ENCODE measurements around the gene ARID3C. TPM values are rescaled to one million over a fixed set of nuclear protein-coding genes. Genes with fewer than 3 reads are reported as not detected.

Gene ARID3C
- total and polyA plus RNA-seq, 8 donors = not detected

DNA sequence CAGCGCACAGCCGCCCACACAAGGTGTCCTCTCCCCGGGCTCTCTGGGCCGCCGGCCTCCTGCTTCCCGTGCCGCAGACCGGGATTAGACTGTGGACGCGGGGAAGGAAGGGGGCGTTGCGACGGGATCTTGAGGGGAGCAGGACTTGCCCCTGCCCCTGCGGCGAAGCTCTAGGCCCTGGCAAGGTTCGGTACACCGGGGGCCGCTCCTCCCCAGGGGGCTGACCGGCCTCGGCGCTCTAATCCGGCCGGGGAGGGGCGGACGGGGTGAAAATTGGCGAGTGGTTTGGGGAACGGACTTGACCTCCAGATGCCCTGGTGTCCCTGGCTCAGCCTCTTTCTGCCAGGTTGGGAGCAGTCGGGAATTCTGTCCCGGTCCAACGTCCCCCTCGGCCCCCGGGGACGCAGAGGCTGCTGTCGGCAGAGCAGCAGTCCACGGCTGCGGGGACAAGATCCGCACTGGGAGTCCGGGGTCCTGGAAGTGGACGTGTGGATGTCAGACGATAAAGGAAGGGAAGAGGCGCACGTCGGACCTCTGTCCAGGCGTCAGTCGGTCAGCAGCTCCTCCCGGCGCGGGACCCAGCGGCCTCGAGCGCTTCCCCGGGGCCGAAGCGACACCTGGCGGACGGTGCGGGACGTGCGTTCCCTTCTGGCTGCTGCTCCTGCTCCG, 37.5 kb downstream of the ARID3C start:
- Histone ChIP-seq H3K27ac (peak overlapping the region in 2 of 5 donors; percentile 41 to 50), H3K27me3 (peaks cover 3 to 90% (median 74%) of the 10 kb centered on the region in 3 donors), H3K9me3 (no peaks in the 10 kb centered on the region), H3K4me3 (peak overlapping the region; percentile 24 to 66 (median 48)), H3K4me1 (peaks cover 38 to 54% (median 47%) of the 10 kb centered on the region in 4 donors), H3K36me3 (no peaks in the 10 kb centered on the region)
- TF ChIP-seq EP300 (IDR thresholded peaks at IDR 0.05) = no peak
- TF ChIP-seq POLR2A (IDR thresholded peaks at IDR 0.05) = no peak
- peak in 1 of 3 donors; percentile 13 for TF ChIP-seq POLR2AphosphoS5 (IDR thresholded peaks at IDR 0.05)
- TF ChIP-seq CTCF (IDR thresholded peaks at IDR 0.05) = peak in 5 of 7 experiments; percentile 82 to 93 (median 92)
- DNase-seq = peak; percentile 89 to 94
- intact Hi-C loops (cut with DNase I; ENCODE audit: low total_unique reads) = loop anchor here (5.0 kb wide), 1 partner anchor 39 kb away; no protein-coding TSS in a partner anchor
- WGBS, 5 donors = 3 to 10% (median 5%) methylated on average over 51 to 60 of the region's 60 CpGs

DNA sequence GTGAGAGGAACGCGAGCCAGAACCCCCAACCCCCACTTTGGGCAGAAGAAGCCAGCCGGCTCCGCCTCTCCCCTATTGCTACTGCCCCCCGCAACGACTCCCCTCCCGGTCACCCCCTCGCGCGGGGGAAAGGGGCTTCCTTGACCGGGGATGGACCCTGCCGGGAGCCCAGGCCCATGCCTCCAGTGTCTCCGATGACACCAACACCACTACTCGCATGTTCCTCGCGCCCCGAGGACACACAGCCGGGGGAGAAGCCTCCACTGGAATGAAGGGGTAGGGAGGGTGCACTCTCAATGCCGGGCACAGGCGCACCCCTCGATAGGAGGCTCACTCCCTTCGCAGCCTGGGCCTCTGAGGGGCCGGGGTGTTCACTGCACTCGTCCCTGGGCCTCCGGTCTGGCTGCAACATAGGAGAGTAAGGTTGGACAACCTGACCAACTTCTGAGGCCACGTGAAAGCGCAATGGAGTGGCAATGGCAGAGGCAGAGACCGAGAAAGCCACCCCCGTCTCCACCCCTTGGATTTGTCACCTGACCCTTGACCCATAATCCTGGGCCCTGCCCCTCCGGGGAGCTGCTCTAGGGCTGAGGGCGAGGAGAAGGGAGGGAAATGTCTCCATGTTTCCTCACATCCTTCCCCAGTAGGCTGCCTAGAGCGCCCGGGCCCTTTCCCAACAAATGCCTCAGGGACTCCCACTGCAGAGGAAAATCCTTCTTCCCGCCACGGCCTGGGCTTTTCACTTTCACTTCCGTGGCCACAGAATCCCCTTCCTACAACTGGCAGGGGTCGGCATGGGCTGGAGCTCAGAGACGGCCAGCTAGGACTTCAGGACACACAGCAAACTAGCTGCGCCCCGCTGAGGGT, 38.3 kb downstream of the ARID3C start:
- H3K36me3 ChIP-seq = no peaks in the 10 kb centered on the region
- H3K27me3 ChIP-seq = peaks cover 5 to 98% (median 81%) of the 10 kb centered on the region in 3 donors
- intact Hi-C loops (cut with DNase I; ENCODE audit: low total_unique reads) = loop anchor here (5.0 kb wide), 1 partner anchor 38 kb away; no protein-coding TSS in a partner anchor
- 11 to 23% (median 15%) methylated on average over 33 to 40 of the region's 40 CpGs for WGBS, 5 donors
- no peaks in the 10 kb centered on the region for H3K9me3 ChIP-seq
- peaks cover 38 to 54% (median 47%) of the 10 kb centered on the region in 4 donors for H3K4me1 ChIP-seq
- H3K4me3 ChIP-seq = peak overlapping the region; percentile 53 to 66 (median 58)
- DNase-seq = peak in 1 of 2 donors; percentile 55
- H3K27ac ChIP-seq = peak overlapping the region in 2 of 5 donors; percentile 41 to 50
- TF ChIP-seq CTCF (IDR thresholded peaks at IDR 0.05) (no peak), EP300 (IDR thresholded peaks at IDR 0.05) (no peak), POLR2A (IDR thresholded peaks at IDR 0.05) (no peak), POLR2AphosphoS5 (IDR thresholded peaks at IDR 0.05) (no peak)

DNA sequence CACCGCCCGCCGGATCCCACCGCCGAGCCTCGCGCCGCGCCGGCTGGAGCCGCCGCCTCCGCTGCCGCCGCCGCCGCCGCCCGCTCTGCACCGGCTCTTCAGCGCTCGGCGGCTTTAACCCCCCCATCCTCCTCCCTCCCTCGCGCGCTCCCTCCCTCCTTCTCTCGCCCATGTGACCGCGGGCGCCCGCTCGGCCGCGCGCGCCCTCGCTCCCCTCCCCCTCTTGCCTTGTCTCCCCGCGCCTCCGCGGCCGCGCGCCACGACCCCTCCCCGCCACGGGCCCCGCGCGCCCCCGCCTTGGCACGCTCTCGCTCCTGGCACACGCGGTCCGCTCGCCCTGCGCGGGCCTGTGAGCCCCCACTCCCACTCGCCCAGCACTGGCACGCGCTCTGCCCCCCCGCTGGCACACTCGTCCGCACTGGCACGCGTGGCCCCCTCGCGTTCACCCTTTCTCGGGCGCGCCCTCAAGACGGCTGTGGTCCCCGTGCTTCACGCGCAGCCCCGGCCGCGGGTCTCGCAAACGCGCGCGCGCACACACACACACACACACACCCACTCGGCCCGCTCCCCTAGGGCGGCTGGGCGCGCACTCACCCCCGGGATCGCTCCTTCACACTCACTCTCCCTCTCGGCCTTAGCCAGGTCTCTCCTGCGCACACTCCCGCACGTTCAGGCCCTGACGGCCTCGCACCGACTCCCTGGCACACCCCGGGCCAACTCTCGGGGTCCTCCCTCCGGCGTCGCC, 39.1 kb downstream of the ARID3C start, which contains the start of gene CNTFR:
CNTFR (minus strand) TSS at position 89 of the 745 bp plus-strand sequence. CDS start 20,743 bp downstream, outside the sequence.
- TF ChIP-seq POLR2A (IDR thresholded peaks at IDR 0.05) (no peak), EP300 (IDR thresholded peaks at IDR 0.05) (no peak), POLR2AphosphoS5 (IDR thresholded peaks at IDR 0.05) (no peak), CTCF (IDR thresholded peaks at IDR 0.05) (no peak)
- Histone ChIP-seq H3K27ac (peak within 1 kb of the TSS in 3 of 5 donors; percentile 23 to 50 (median 32)), H3K27me3 (peaks cover 6 to 100% (median 89%) of the 10 kb centered on the region in 3 donors), H3K4me1 (peaks cover 38 to 54% (median 47%) of the 10 kb centered on the region in 4 donors), H3K9me3 (no peaks in the 10 kb centered on the region), H3K36me3 (no peaks in the 10 kb centered on the region), H3K4me3 (peak within 1 kb of the TSS; percentile 53 to 66 (median 58))
- 1 to 2% (median 1%) methylated on average over 47 to 100 of the region's 104 CpGs for WGBS, 5 donors
- intact Hi-C loops (cut with DNase I; ENCODE audit: low total_unique reads) = loop anchor here (5.0 to 10.0 kb wide), 2 partner anchors 38 to 185 kb away; no protein-coding TSS in a partner anchor
- peak in 1 of 2 donors; percentile 85 for DNase-seq
